ENCODE measurements around the gene TPP2.

TPP2 gene

GRCh38 chr13:102696465-102696864 lies 99.7 kb downstream of the TPP2 start:
- no peak for DNase-seq

GRCh38 chr13:102697264-102697663 lies 100.5 kb downstream of the TPP2 start:
- DNase-seq, result no peak

GRCh38 chr13:102697929-102698648 lies 101.3 kb downstream of the TPP2 start:
- no peak for DNase-seq

- no peak for DNase-seq
These were observed 101.8 kb downstream of the TPP2 start for GRCh38 chr13:102698649-102698980.

- DNase-seq, result no peak
These were observed 102.7 kb downstream of the TPP2 start for GRCh38 chr13:102699504-102699903.

GRCh38 chr13:102700088-102701031 lies 103.6 kb downstream of the TPP2 start:
- DNase-seq, result no peak

GRCh38 chr13:102701331-102701730 lies 104.5 kb downstream of the TPP2 start:
- no peak for DNase-seq

- DNase-seq, result no peak
These were observed 106.4 kb downstream of the TPP2 start for GRCh38 chr13:102702965-102703725.

GRCh38 chr13:102703726-102704035 lies 106.9 kb downstream of the TPP2 start:
- DNase-seq, result no peak

- DNase-seq, result no peak
These were observed 107.7 kb downstream of the TPP2 start for GRCh38 chr13:102704238-102705058.

- no peak for DNase-seq
These were observed 110.7 kb downstream of the TPP2 start for GRCh38 chr13:102707467-102707866.

- DNase-seq, result no peak
These were observed 111.4 kb downstream of the TPP2 start for GRCh38 chr13:102708211-102708610.

- no peak for DNase-seq
These were observed 112.2 kb downstream of the TPP2 start for GRCh38 chr13:102708991-102709390.

- DNase-seq, result no peak
These were observed 112.8 kb downstream of the TPP2 start for GRCh38 chr13:102709536-102709935.

GRCh38 chr13:102710261-102710679 lies 113.5 kb downstream of the TPP2 start:
- no peak for DNase-seq

- DNase-seq, result no peak
These were observed 118.7 kb downstream of the TPP2 start for GRCh38 chr13:102715447-102715846.

- no peak for DNase-seq
These were observed 122.0 kb downstream of the TPP2 start for GRCh38 chr13:102718746-102719145.

GRCh38 chr13:102721800-102722231 lies 125.0 kb downstream of the TPP2 start:
- no peak for DNase-seq

- no peak for DNase-seq
These were observed 128.1 kb downstream of the TPP2 start for GRCh38 chr13:102724923-102725322.

GRCh38 chr13:102726430-102726829 lies 129.6 kb downstream of the TPP2 start:
- no peak for DNase-seq
